ENCODE data around the gene SH3RF1. TPM values are rescaled to one million over a fixed set of nuclear protein-coding genes. Genes with fewer than 3 reads are reported as not detected.

SH3RF1 gene
- total RNA-seq, 2 donors from 2014 or later: 7.8 to 12.4 TPM

- no peaks in the 10 kb centered on the region for H3K36me3 ChIP-seq
- H3K27me3 ChIP-seq: no peaks in the 10 kb centered on the region
- no peak overlapping the region for H3K4me3 ChIP-seq
- no peak for TF ChIP-seq CTCF (IDR thresholded peaks at IDR 0.05)
- H3K9me3 ChIP-seq: no peaks in the 10 kb centered on the region
- no peak overlapping the region for H3K27ac ChIP-seq
- DNase-seq (ENCODE audit: low spot score): no peak
- peaks cover 0 to 16% of the 10 kb centered on the region in 2 donors for H3K4me1 ChIP-seq
Measured at GRCh38 chr4:169167957-169168858, 102.5 kb downstream of the SH3RF1 start.

- no peak for TF ChIP-seq CTCF (IDR thresholded peaks at IDR 0.05)
- peaks cover 0 to 16% of the 10 kb centered on the region in 2 donors for H3K4me1 ChIP-seq
- no peaks in the 10 kb centered on the region for H3K9me3 ChIP-seq
- no peak overlapping the region for H3K27ac ChIP-seq
- no peaks in the 10 kb centered on the region for H3K27me3 ChIP-seq
- H3K4me3 ChIP-seq: no peak overlapping the region
- no peak for DNase-seq (ENCODE audit: low spot score)
- no peaks in the 10 kb centered on the region for H3K36me3 ChIP-seq
Measured at GRCh38 chr4:169164669-169165415, 105.9 kb downstream of the SH3RF1 start.

DNA sequence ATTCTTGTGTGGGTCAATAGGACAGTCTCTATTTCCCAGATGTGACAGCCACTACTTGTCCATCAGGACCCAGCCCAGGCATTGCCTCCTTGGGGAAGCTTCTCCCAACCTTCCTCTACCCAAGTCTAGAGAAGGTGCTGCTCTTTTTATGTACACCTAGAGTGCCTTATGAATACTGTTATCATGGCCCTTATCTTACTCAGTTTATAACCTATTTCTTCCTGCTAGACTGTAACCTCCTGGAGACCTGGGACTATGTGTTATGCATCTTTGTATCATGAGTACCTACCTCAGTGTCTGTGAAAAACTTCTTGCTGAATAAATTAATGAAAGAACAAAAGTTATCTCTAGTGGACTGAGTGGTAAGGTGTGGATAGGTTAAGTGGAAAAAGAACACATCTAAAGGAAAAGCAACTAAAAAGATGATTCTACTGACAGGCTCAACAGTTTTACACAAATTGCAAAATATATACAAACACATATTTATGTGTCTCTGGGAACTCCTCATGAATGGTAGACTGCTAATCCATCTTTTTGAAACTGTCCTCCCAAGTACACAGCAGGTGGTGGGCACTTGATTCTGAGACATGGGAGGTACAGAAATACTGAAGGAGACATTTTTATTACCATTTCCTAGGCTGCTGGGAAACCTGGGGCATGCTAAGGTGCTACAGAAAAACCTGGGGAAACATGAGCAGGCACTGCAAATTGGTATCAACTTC, 106.6 kb downstream of the SH3RF1 start:
- no peak for TF ChIP-seq CTCF (IDR thresholded peaks at IDR 0.05)
- no peak overlapping the region for H3K4me3 ChIP-seq
- no peaks in the 10 kb centered on the region for H3K27me3 ChIP-seq
- H3K27ac ChIP-seq: no peak overlapping the region
- no peaks in the 10 kb centered on the region for H3K36me3 ChIP-seq
- peaks cover 0 to 16% of the 10 kb centered on the region in 2 donors for H3K4me1 ChIP-seq
- no peak for DNase-seq (ENCODE audit: low spot score)
- H3K9me3 ChIP-seq: no peaks in the 10 kb centered on the region

DNA sequence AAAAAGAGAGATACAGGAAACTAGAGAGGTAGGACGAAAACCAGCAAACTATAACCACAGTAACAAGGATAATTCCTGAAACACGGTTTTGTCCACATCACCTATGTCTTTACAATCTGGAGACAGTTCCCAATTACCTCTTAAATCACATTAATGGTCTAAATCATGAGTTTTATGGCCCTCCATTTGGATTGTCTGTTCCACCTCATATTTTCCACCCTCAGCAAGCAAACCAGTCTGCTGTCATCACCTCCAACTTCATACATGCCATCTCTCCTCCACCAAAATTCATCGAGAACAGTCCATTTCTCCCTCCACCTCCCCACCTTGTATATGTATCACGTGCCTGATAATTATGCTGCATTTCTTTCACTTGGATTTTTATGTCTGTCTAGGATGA, 107.3 kb downstream of the SH3RF1 start:
- Histone ChIP-seq H3K9me3 (no peaks in the 10 kb centered on the region), H3K4me3 (no peak overlapping the region), H3K27ac (no peak overlapping the region), H3K27me3 (no peaks in the 10 kb centered on the region), H3K36me3 (no peaks in the 10 kb centered on the region), H3K4me1 (peaks cover 0 to 16% of the 10 kb centered on the region in 2 donors)
- no peak for TF ChIP-seq CTCF (IDR thresholded peaks at IDR 0.05)
- DNase-seq (ENCODE audit: low spot score): no peak

DNA sequence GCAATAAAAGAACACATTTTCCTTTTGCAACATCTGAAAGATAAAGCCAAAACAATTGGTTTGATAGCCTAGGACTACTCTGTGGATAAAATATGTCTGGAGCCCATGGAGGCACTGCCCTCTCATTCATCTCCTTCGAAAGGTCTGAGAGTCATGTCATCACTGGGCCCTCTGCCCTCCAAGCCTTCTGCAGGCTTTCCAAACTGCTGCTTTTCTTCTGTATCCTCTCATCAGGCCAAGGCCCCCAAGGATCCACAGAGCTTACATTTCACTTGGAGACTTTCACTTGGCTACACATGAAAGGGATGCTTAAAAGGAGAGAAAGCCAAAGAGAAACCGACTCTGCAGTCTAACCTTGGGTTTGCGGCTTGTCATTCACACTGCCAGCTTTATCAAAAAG, 109.9 kb downstream of the SH3RF1 start:
- no peak for TF ChIP-seq CTCF (IDR thresholded peaks at IDR 0.05)
- no peaks in the 10 kb centered on the region for H3K9me3 ChIP-seq
- no peaks in the 10 kb centered on the region for H3K27me3 ChIP-seq
- peaks cover 0 to 8% of the 10 kb centered on the region in 2 donors for H3K4me1 ChIP-seq
- no peak for DNase-seq (ENCODE audit: low spot score)
- no peaks in the 10 kb centered on the region for H3K36me3 ChIP-seq
- no peak overlapping the region for H3K4me3 ChIP-seq
- H3K27ac ChIP-seq: no peak overlapping the region

All from right atrium auricular region (tissue), 2 donors.